H1 (cell line): Measurements from ENCODE around the gene NBEA. TPM values are rescaled to one million over a fixed set of nuclear protein-coding genes. Genes with fewer than 3 reads are reported as not detected.

Source experiments
- CTCF ChIA-PET: fragments of 300-600 bp; sonication (Branson Sonifier 250); formaldehyde crosslinking; loops from one replicate; lab custom pipeline; 2021; ENCODE audit not compliant: partially characterized antibody; lab: Charles Lee
- POLR2A ChIA-PET: fragments of 300-600 bp; sonication (Branson Sonifier 250); formaldehyde crosslinking; loops from one replicate; lab custom pipeline; 2021; ENCODE audit warnings: inconsistent platforms; ENCODE audit not compliant: partially characterized antibody; lab: Charles Lee
- DNase-seq, 2 experiments: peaks; one replicate each; pipeline versions ENCODE4 v3.0.0 to v3.0.0-alpha.2; 2010 to 2022; ENCODE audit warnings: low spot score in 2 of 2, low read depth in 1 of 2, mixed read lengths in 1 of 2
- FAIRE-seq: peaks from 2 replicates; lab custom pipeline; 2011; peaks lifted over from hg19 to GRCh38; lab: Jason Lieb, UNC
- H2AFZ ChIP-seq: 2 replicates; pipeline ENCODE4 v1.8.1; 2012; ENCODE audit warnings: low read length, inconsistent platforms
- H2AK5ac ChIP-seq: 2 replicates; pipeline ENCODE4 v1.6.1; 2013; ENCODE audit warnings: low read depth, low read length
- H2BK120ac ChIP-seq: replicated peaks from 2 replicates; pipeline ENCODE3; 2013; ENCODE audit warnings: low read depth, low read length, inconsistent platforms
- H2BK12ac ChIP-seq: 2 replicates; pipeline ENCODE4 v1.6.1; 2013; ENCODE audit warnings: low read depth, low read length
- H2BK15ac ChIP-seq: 2 replicates; pipeline ENCODE4 v1.6.1; 2013; ENCODE audit warnings: low read length
- H2BK20ac ChIP-seq: 2 replicates; pipeline ENCODE4 v1.6.1; 2013; ENCODE audit warnings: low read length
- H2BK5ac ChIP-seq: 2 replicates; pipeline ENCODE4 v1.6.1; 2013; ENCODE audit warnings: low read depth, low read length
- H3K14ac ChIP-seq: 2 replicates; pipeline ENCODE4 v1.6.1; 2013; ENCODE audit warnings: inconsistent platforms; ENCODE audit not compliant: insufficient read length
- H3K18ac ChIP-seq: 2 replicates; pipeline ENCODE4 v1.6.1; 2013; ENCODE audit warnings: low read length; ENCODE audit errors: extremely low read depth
- H3K23ac ChIP-seq: 2 replicates; pipeline ENCODE4 v1.6.1; 2013; ENCODE audit warnings: inconsistent platforms; ENCODE audit not compliant: insufficient read length
- H3K23me2 ChIP-seq: 2 replicates; pipeline ENCODE4 v1.6.1; 2013; ENCODE audit warnings: low read depth, low read length
- H3K27ac ChIP-seq: 2 replicates; pipeline ENCODE4 v1.6.1; 2011; ENCODE audit warnings: low read depth, low read length, inconsistent platforms
- H3K27me3 ChIP-seq, 4 experiments: replicated peaks in 1 of 4; 1 replicate in 1 of 4; 2 replicates in 3 of 4; pipeline versions ENCODE4 v1.6.1 to v1.8.1; 2011 to 2013; ENCODE audit warnings: low read length in 3 of 4, mild to moderate bottlenecking in 3 of 4, inconsistent platforms in 2 of 4, mixed read lengths in 2 of 4, moderate library complexity in 1 of 4; ENCODE audit not compliant: control insufficient read depth in 3 of 4, insufficient read depth in 3 of 4; ENCODE audit errors: extremely low read depth in 1 of 4
- H3K36me3 ChIP-seq, 4 experiments: 2 replicates each; pipeline versions ENCODE4 v1.6.1 to v1.8.1; 2011 to 2013; ENCODE audit warnings: mild to moderate bottlenecking in 4 of 4, low read length in 3 of 4, moderate library complexity in 2 of 4, control low read depth in 1 of 4, inconsistent platforms in 1 of 4; ENCODE audit not compliant: insufficient read depth in 4 of 4, control insufficient read depth in 2 of 4
- H3K4ac ChIP-seq: replicated peaks from 2 replicates; pipeline ENCODE3; 2013; ENCODE audit warnings: low read length, low read depth, mixed read lengths, inconsistent platforms; ENCODE audit not compliant: insufficient read length
- H3K4me1 ChIP-seq, 4 experiments: replicated peaks in 1 of 4; 1 replicate in 1 of 4; 2 replicates in 3 of 4; pipeline versions ENCODE4 v1.6.1 to v1.8.1; 2011 to 2013; ENCODE audit warnings: low read length in 3 of 4, inconsistent platforms in 2 of 4, mixed read lengths in 1 of 4; ENCODE audit not compliant: insufficient read depth in 4 of 4, control insufficient read depth in 3 of 4
- H3K4me2 ChIP-seq, 2 experiments: 2 replicates each; pipeline versions ENCODE4 v1.6.1 to v1.8.1; 2011 to 2013; ENCODE audit warnings: low read depth in 2 of 2, low read length in 2 of 2, control low read depth in 1 of 2, inconsistent platforms in 1 of 2, mild to moderate bottlenecking in 1 of 2; ENCODE audit not compliant: insufficient read depth in 1 of 2
- H3K4me3 ChIP-seq, 4 experiments: fragments of 200-600, 300-600 bp in 1 of 4; sonication (generic), shearing (Covaris generic), sonication (Bioruptor Twin) in 1 of 4; 2 replicates each; pipeline versions ENCODE4 v1.5.1 to v1.8.1; 2011 to 2016; ENCODE audit warnings: low read length in 4 of 4, low read depth in 3 of 4, control low read depth in 2 of 4, inconsistent platforms in 2 of 4, mild to moderate bottlenecking in 2 of 4, mixed read lengths in 1 of 4, moderate library complexity in 1 of 4; ENCODE audit not compliant: insufficient read depth in 2 of 4; ENCODE audit errors: extremely low read depth in 1 of 4
- H3K56ac ChIP-seq: replicated peaks from 2 replicates; pipeline ENCODE3; 2013; ENCODE audit warnings: low read depth, mild to moderate bottlenecking, mixed read lengths, low read length, inconsistent platforms; ENCODE audit not compliant: insufficient read length
- H3K79me1 ChIP-seq: 2 replicates; pipeline ENCODE4 v1.6.1; 2013; ENCODE audit warnings: low read depth, low read length, control low read depth
- H3K79me2 ChIP-seq, 2 experiments: 2 replicates each; pipeline versions ENCODE4 v1.6.1 to v1.8.1; 2012 to 2013; ENCODE audit warnings: low read length in 2 of 2, mild to moderate bottlenecking in 2 of 2, inconsistent platforms in 1 of 2; ENCODE audit not compliant: insufficient read depth in 2 of 2, control insufficient read depth in 1 of 2
- H3K9ac ChIP-seq, 4 experiments: replicated peaks in 1 of 4; 1 replicate in 1 of 4; 2 replicates in 3 of 4; pipeline versions ENCODE4 v1.6.1 to v1.8.1; 2011 to 2013; ENCODE audit warnings: low read depth in 3 of 4, low read length in 3 of 4, control low read depth in 2 of 4, mild to moderate bottlenecking in 2 of 4, moderate library complexity in 2 of 4, inconsistent platforms in 1 of 4; ENCODE audit errors: extremely low read depth in 1 of 4
- H3K9me3 ChIP-seq, 2 experiments: 2 replicates each; pipeline versions ENCODE4 v1.6.1 to v1.8.1; 2012 to 2013; ENCODE audit warnings: mild to moderate bottlenecking in 2 of 2, moderate library complexity in 2 of 2, control low read depth in 1 of 2, inconsistent platforms in 1 of 2, low read depth in 1 of 2, low read length in 1 of 2, mixed read lengths in 1 of 2; ENCODE audit not compliant: insufficient read depth in 2 of 2
- H4K20me1 ChIP-seq, 2 experiments: replicated peaks in 1 of 2; 2 replicates each; pipeline versions ENCODE3 to v1.8.1; 2011 to 2013; ENCODE audit warnings: inconsistent platforms in 2 of 2, low read length in 2 of 2, mild to moderate bottlenecking in 1 of 2; ENCODE audit not compliant: insufficient read depth in 2 of 2, control insufficient read depth in 1 of 2
- H4K5ac ChIP-seq: 2 replicates; pipeline ENCODE4 v1.6.1; 2013; ENCODE audit warnings: low read length, low read depth, mixed read lengths, inconsistent platforms; ENCODE audit not compliant: insufficient read length
- H4K8ac ChIP-seq: 2 replicates; pipeline ENCODE4 v1.8.0; 2013; ENCODE audit warnings: mild to moderate bottlenecking, moderate library complexity, low read length, inconsistent platforms; ENCODE audit not compliant: insufficient read depth; ENCODE audit errors: extremely low read depth
- H4K91ac ChIP-seq: replicated peaks from 2 replicates; pipeline ENCODE3; 2013; ENCODE audit warnings: low read length, mixed read lengths, inconsistent platforms; ENCODE audit not compliant: insufficient read length
- CTCF ChIP-seq, 3 experiments: IDR thresholded peaks; 1 replicate in 2 of 3; 2 replicates in 1 of 3; pipeline versions ENCODE4 v1.5.1 to v1.6.1; 2011; ENCODE audit warnings: low read length in 3 of 3, mild to moderate bottlenecking in 3 of 3, inconsistent platforms in 2 of 3, low read depth in 1 of 3, moderate library complexity in 1 of 3; ENCODE audit not compliant: insufficient read depth in 1 of 3; ENCODE audit errors: control extremely low read depth in 1 of 3
- EGR1 ChIP-seq: IDR thresholded peaks from 2 replicates; pipeline ENCODE4 v1.6.1; 2011; ENCODE audit warnings: low read depth, low read length, borderline replicate concordance
- KDM4A ChIP-seq: IDR thresholded peaks from one replicate; pipeline ENCODE4 v1.7.1; 2012; ENCODE audit warnings: low read depth, mild to moderate bottlenecking, moderate library complexity, low read length, inconsistent platforms; ENCODE audit not compliant: severe bottlenecking
- POLR2A ChIP-seq, 2 experiments: IDR thresholded peaks; 1 replicate in 1 of 2; 2 replicates in 1 of 2; pipeline ENCODE4 v1.6.1; 2011; ENCODE audit warnings: low read depth in 2 of 2, low read length in 2 of 2, mild to moderate bottlenecking in 2 of 2; ENCODE audit errors: control extremely low read depth in 1 of 2
- RBBP5 ChIP-seq: IDR thresholded peaks from 2 replicates; pipeline ENCODE4 v1.7.1; 2012; ENCODE audit warnings: low read depth, mild to moderate bottlenecking, inconsistent platforms, low read length, moderate library complexity, borderline replicate concordance
- SIX5 ChIP-seq: IDR thresholded peaks from 2 replicates; pipeline ENCODE4 v1.6.1; 2011; ENCODE audit warnings: mild to moderate bottlenecking, low read depth, low read length
- SP4 ChIP-seq: IDR thresholded peaks from 2 replicates; pipeline ENCODE4 v1.6.1; 2012; ENCODE audit warnings: low read length, inconsistent platforms
- SRF ChIP-seq: IDR thresholded peaks from 2 replicates; pipeline ENCODE4 v1.6.1; 2011; ENCODE audit warnings: mild to moderate bottlenecking, low read depth, low read length, moderate library complexity
- WGBS, 2 experiments: shearing (Covaris generic) in 1 of 2; methylation state at CpG; one replicate each; pipeline versions ENCODE4 v1.1.6 to v1.1.7; 2013 to 2015; ENCODE audit warnings: low lambda C conversion rate in 2 of 2, mixed read lengths in 2 of 2, inconsistent platforms in 1 of 2, low coverage in 1 of 2, missing lambda C conversion rate in 1 of 2; ENCODE audit not compliant: insufficient replicate concordance in 2 of 2, insufficient coverage in 1 of 2, insufficient read length in 1 of 2; ENCODE audit errors: extremely low coverage in 1 of 2, missing lambda C conversion rate in 1 of 2; 5-methylcytosine and 5-hydroxymethylcytosine counted together
- polyA plus RNA-seq, 7 experiments: library from polyadenylated mRNA; depleted of rRNA in 3 of 7; stranded (reverse) in 5 of 7; unstranded in 2 of 7; fragments of >200 nt in 5 of 7; fragments of 200-250 nt in 2 of 7; gene quantifications; 1 replicate in 5 of 7; 2 replicates in 1 of 7; 4 replicates in 1 of 7; pipeline versions ENCODE4 v1.2.1 to v1.2.3, GENCODE V29; 2011 to 2013; ENCODE audit warnings: missing spikeins in 2 of 7, mixed read lengths in 2 of 7
- total RNA-seq: library from RNA; stranded (reverse); fragmentation: NEBNext Ultra II Directional; extraction: Animal tissue kit (Norgen Biotek cat#: 25700); gene quantifications from 2 replicates; pipeline ENCODE4 v1.2.1, GENCODE V29; 2021
- TF ChIP-seq, protein P1 (sequence below): IDR thresholded peaks from 2 replicates; pipeline ENCODE4 v1.6.1; 2012; ENCODE audit warnings: inconsistent platforms

The NBEA gene
- total and polyA plus RNA-seq, 2 of the 8 experiments (the other 6 are each of a cell fraction or from before 2014, with no cell fraction given), result 14.2 to 21.5 TPM

- no peak overlapping the region for H3K56ac ChIP-seq
- H3K9me3 ChIP-seq, result no peaks in the 10 kb centered on the region
- no peak overlapping the region for H2BK5ac ChIP-seq
- no peak overlapping the region for H2AFZ ChIP-seq
- H2AK5ac ChIP-seq, result no peak overlapping the region
- H3K23ac ChIP-seq, result no peak overlapping the region
- H2BK15ac ChIP-seq, result no peak overlapping the region
- no peaks in the 10 kb centered on the region for H3K27me3 ChIP-seq
- DNase-seq (no peak), FAIRE-seq (no peak)
- WGBS, 2 experiments, result 85% methylated on average over 3 of the region's 3 CpGs; no CpG with 5 or more reads in 1 of the 2 experiments
- H3K23me2 ChIP-seq, result no peaks in the 10 kb centered on the region
- H3K4me1 ChIP-seq, result no peaks in the 10 kb centered on the region
- no peak overlapping the region for H4K8ac ChIP-seq
- H3K18ac ChIP-seq, result no peak overlapping the region
- no peak overlapping the region for H2BK120ac ChIP-seq
- H4K5ac ChIP-seq, result no peak overlapping the region
- H2BK20ac ChIP-seq, result no peak overlapping the region
- no peak overlapping the region for H3K4ac ChIP-seq
- no peak overlapping the region for H2BK12ac ChIP-seq
- H3K79me1 ChIP-seq, result no peaks in the 10 kb centered on the region
- TF ChIP-seq, protein P1, sequence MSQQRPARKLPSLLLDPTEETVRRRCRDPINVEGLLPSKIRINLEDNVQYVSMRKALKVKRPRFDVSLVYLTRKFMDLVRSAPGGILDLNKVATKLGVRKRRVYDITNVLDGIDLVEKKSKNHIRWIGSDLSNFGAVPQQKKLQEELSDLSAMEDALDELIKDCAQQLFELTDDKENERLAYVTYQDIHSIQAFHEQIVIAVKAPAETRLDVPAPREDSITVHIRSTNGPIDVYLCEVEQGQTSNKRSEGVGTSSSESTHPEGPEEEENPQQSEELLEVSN, result no peak
- TF ChIP-seq SRF, result no peak
- no peak for TF ChIP-seq POLR2A (IDR thresholded peaks at IDR 0.05; ENCODE audit: control extremely low read depth in 1 of 2, low read depth in 2 of 2, low read length in 2 of 2)
- TF ChIP-seq KDM4A, result no peak
- no peak for TF ChIP-seq SP4
- no peak for TF ChIP-seq EGR1
- no peak for TF ChIP-seq RBBP5
- no peak for TF ChIP-seq CTCF (IDR thresholded peaks at IDR 0.05; ENCODE audit: control extremely low read depth in 1 of 3, insufficient read depth in 1 of 3, low read depth in 1 of 3, low read length in 3 of 3)
- no peak for TF ChIP-seq SIX5
- H3K14ac ChIP-seq, result no peak overlapping the region
- H4K20me1 ChIP-seq, result no peaks in the 10 kb centered on the region
- no peak overlapping the region for H3K27ac ChIP-seq
- no peak overlapping the region for H4K91ac ChIP-seq
- no peak overlapping the region for H3K4me2 ChIP-seq
- ChIA-PET POLR2A (no interaction called here), CTCF (no interaction called here)
- no peaks in the 10 kb centered on the region for H3K79me2 ChIP-seq
- no peaks in the 10 kb centered on the region for H3K36me3 ChIP-seq
- no peak overlapping the region for H3K4me3 ChIP-seq
- H3K9ac ChIP-seq, result no peak overlapping the region
These were observed 390.1 kb downstream of the NBEA start for GRCh38 chr13:35332134-35332533.
